ENCODE data around the gene ABR.

The ABR gene

GRCh38 chr17:1006054-1006453 lies 173.7 kb downstream of the ABR start:
- Histone ChIP-seq H4K20me1 (ENCODE audit: insufficient read depth) (no peaks in the 10 kb centered on the region), H3K4me2 (no peak overlapping the region), H2AFZ (ENCODE audit: low read depth) (no peak overlapping the region), H3K27ac (no peak overlapping the region), H3K4me1 (ENCODE audit: low read depth, poor library complexity, severe bottlenecking) (no peaks in the 10 kb centered on the region), H3K9ac (no peak overlapping the region), H3K27me3 (ENCODE audit: insufficient read depth, low read depth) (no peaks in the 10 kb centered on the region), H3K36me3 (ENCODE audit: insufficient read depth) (no peaks in the 10 kb centered on the region; the same call in 1 of the 2 replicates), H3K79me2 (ENCODE audit: insufficient read depth, low read depth) (no peaks in the 10 kb centered on the region), H3K4me3 (IDR thresholded peaks at IDR 0.05; ENCODE audit: insufficient read depth, low read depth, low read length) (no peak overlapping the region)
- no peak for TF ChIP-seq CTCF (conservative IDR thresholded peaks at IDR 0.05; ENCODE audit: low read depth, low read length)

- Histone ChIP-seq H3K4me1 (ENCODE audit: low read depth, poor library complexity, severe bottlenecking) (no peaks in the 10 kb centered on the region), H3K27me3 (ENCODE audit: insufficient read depth, low read depth) (no peaks in the 10 kb centered on the region), H4K20me1 (ENCODE audit: insufficient read depth) (no peaks in the 10 kb centered on the region), H2AFZ (ENCODE audit: low read depth) (no peak overlapping the region), H3K79me2 (ENCODE audit: insufficient read depth, low read depth) (no peaks in the 10 kb centered on the region), H3K27ac (no peak overlapping the region), H3K4me3 (IDR thresholded peaks at IDR 0.05; ENCODE audit: insufficient read depth, low read depth, low read length) (no peak overlapping the region), H3K36me3 (ENCODE audit: insufficient read depth) (no peaks in the 10 kb centered on the region; the same call in 1 of the 2 replicates), H3K9ac (no peak overlapping the region), H3K4me2 (no peak overlapping the region)
- no peak for TF ChIP-seq CTCF (conservative IDR thresholded peaks at IDR 0.05; ENCODE audit: low read depth, low read length)
Measured at GRCh38 chr17:1005361-1005946, 174.3 kb downstream of the ABR start.

- no peaks in the 10 kb centered on the region for H3K27me3 ChIP-seq (ENCODE audit: insufficient read depth, low read depth)
- H4K20me1 ChIP-seq (ENCODE audit: insufficient read depth), result no peaks in the 10 kb centered on the region
- no peaks in the 10 kb centered on the region; the same call in 1 of the 2 replicates for H3K36me3 ChIP-seq (ENCODE audit: insufficient read depth)
- H3K27ac ChIP-seq, result no peak overlapping the region
- H3K4me2 ChIP-seq, result no peak overlapping the region
- H3K4me3 ChIP-seq (IDR thresholded peaks at IDR 0.05; ENCODE audit: insufficient read depth, low read depth, low read length), result no peak overlapping the region
- no peak overlapping the region for H2AFZ ChIP-seq (ENCODE audit: low read depth)
- H3K9ac ChIP-seq, result no peak overlapping the region
- no peak for TF ChIP-seq CTCF (conservative IDR thresholded peaks at IDR 0.05; ENCODE audit: low read depth, low read length)
- H3K79me2 ChIP-seq (ENCODE audit: insufficient read depth, low read depth), result no peaks in the 10 kb centered on the region
- no peaks in the 10 kb centered on the region for H3K4me1 ChIP-seq (ENCODE audit: low read depth, poor library complexity, severe bottlenecking)
Measured at GRCh38 chr17:1004769-1005295, 174.9 kb downstream of the ABR start.

- no peak overlapping the region for H2AFZ ChIP-seq (ENCODE audit: low read depth)
- H3K4me3 ChIP-seq (IDR thresholded peaks at IDR 0.05; ENCODE audit: insufficient read depth, low read depth, low read length), result no peak overlapping the region
- no peaks in the 10 kb centered on the region for H4K20me1 ChIP-seq (ENCODE audit: insufficient read depth)
- no peak for TF ChIP-seq CTCF (conservative IDR thresholded peaks at IDR 0.05; ENCODE audit: low read depth, low read length)
- H3K9ac ChIP-seq, result no peak overlapping the region
- H3K27me3 ChIP-seq (ENCODE audit: insufficient read depth, low read depth), result no peaks in the 10 kb centered on the region
- H3K79me2 ChIP-seq (ENCODE audit: insufficient read depth, low read depth), result no peaks in the 10 kb centered on the region
- H3K27ac ChIP-seq, result no peak overlapping the region
- H3K4me2 ChIP-seq, result no peak overlapping the region
- H3K36me3 ChIP-seq (ENCODE audit: insufficient read depth), result no peaks in the 10 kb centered on the region; the same call in 1 of the 2 replicates
- peaks cover 4% of the 10 kb centered on the region for H3K4me1 ChIP-seq (ENCODE audit: low read depth, poor library complexity, severe bottlenecking)
Measured at GRCh38 chr17:1003972-1004768, 175.6 kb downstream of the ABR start.
